Bronchial epithelial cell (primary cell): Measurements from ENCODE around the gene GCM1. TPM values are rescaled to one million over a fixed set of nuclear protein-coding genes. Genes with fewer than 3 reads are reported as not detected.

Experiments used
- DNase-seq: peaks from one replicate; pipeline ENCODE4 v3.0.0-alpha.2; 2010; ENCODE audit warnings: low read depth
- FAIRE-seq: peaks from 2 replicates; lab custom pipeline; 2011; peaks lifted over from hg19 to GRCh38; lab: Jason Lieb, UNC
- H3K27me3 ChIP-seq: 2 replicates; pipeline ENCODE4 v1.5.1; 2011; ENCODE audit warnings: low read length; ENCODE audit not compliant: control insufficient read depth, insufficient read depth
- H3K36me3 ChIP-seq: 2 replicates; pipeline ENCODE4 v1.5.1; 2011; ENCODE audit warnings: low read length; ENCODE audit not compliant: control insufficient read depth, insufficient read depth
- H3K4me3 ChIP-seq: 2 replicates; pipeline ENCODE4 v1.5.1; 2011; ENCODE audit warnings: mild to moderate bottlenecking, low read depth, low read length, control low read depth
- total RNA-seq: library from RNA; depleted of rRNA; stranded (reverse); fragments of >200 nt; gene quantifications from 2 replicates; pipeline ENCODE4 v1.2.1, GENCODE V29; 2014
- TF ChIP-seq, protein P1 (sequence below): IDR thresholded peaks from 2 replicates; pipeline ENCODE4 v1.5.1; 2011; ENCODE audit warnings: mild to moderate bottlenecking, moderate library complexity, low read length, control low read depth, inconsistent platforms; ENCODE audit not compliant: insufficient read depth, severe bottlenecking

The GCM1 gene
- total RNA-seq, 1 donor from 2014 or later = not detected

DNA sequence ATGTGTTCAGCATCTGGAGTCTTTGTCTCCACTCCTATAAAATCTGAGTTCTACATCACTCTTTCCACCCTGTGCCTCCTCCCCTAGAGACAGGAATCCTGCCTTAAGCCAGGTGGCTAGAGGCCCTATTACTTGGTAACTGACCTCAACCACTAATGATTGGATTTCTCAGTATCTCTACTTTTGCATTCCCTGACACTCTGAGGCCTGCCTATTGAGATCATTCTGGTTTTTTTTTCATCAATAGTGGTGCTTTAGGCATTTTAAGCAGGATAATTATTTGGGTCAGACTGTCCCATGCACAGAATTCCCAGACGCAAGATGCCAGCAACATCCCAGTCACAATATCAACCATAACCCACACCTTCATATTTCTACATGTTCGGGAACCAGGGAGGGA is 3.9 kb upstream of the GCM1 start:
- H3K4me3 ChIP-seq = no peak overlapping the region
- DNase-seq = no peak
- FAIRE-seq = no peak
- H3K27me3 ChIP-seq = no peaks in the 10 kb centered on the region
- no peaks in the 10 kb centered on the region for H3K36me3 ChIP-seq
- TF ChIP-seq, protein P1, sequence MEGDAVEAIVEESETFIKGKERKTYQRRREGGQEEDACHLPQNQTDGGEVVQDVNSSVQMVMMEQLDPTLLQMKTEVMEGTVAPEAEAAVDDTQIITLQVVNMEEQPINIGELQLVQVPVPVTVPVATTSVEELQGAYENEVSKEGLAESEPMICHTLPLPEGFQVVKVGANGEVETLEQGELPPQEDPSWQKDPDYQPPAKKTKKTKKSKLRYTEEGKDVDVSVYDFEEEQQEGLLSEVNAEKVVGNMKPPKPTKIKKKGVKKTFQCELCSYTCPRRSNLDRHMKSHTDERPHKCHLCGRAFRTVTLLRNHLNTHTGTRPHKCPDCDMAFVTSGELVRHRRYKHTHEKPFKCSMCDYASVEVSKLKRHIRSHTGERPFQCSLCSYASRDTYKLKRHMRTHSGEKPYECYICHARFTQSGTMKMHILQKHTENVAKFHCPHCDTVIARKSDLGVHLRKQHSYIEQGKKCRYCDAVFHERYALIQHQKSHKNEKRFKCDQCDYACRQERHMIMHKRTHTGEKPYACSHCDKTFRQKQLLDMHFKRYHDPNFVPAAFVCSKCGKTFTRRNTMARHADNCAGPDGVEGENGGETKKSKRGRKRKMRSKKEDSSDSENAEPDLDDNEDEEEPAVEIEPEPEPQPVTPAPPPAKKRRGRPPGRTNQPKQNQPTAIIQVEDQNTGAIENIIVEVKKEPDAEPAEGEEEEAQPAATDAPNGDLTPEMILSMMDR = no peak

DNA sequence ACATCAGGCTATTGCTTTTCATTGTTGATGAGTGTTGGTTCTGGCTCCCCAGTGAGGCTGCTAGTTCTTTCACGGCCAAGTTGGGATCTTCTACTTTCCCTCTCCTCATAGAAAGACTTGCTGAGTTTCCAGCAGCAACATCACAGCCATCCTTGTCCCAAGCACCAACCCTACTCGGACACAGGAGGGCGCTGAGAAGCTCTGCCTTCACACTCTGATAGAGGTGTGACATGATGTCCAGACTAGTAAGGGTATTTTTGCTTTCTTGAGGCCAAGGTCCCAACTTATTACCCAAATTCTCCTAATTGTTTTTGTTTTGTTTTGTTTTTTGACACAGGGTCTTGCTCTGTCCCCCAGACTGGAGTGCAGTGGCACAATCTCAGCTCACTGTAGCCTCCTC is 3.0 kb upstream of the GCM1 start:
- H3K4me3 ChIP-seq = no peak overlapping the region
- no peaks in the 10 kb centered on the region for H3K36me3 ChIP-seq
- FAIRE-seq = no peak
- DNase-seq = no peak
- H3K27me3 ChIP-seq = no peaks in the 10 kb centered on the region
- TF ChIP-seq, protein P1 = peak; percentile 10

DNA sequence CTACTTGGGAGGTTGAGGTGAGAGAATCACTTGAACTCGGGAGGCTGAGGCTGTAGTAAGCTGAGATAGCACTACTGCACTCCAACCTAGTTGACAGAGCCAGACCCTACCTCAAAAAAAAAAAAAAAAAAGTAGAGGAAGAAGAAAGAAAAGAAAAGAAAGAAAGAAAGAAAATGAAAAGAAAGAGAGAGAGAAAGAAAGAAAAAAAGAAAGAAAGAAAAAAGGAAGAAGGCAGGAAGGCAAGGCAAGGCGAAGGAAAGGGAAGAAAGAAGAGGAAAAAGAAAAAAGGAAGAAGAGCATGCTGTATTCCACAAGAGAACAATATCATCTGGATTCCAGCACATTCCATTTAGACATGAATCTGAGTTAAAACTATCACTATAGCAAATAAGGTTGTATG is 3.8 kb downstream of the GCM1 start:
- DNase-seq = no peak
- no peak for FAIRE-seq
- Histone ChIP-seq H3K27me3 (no peaks in the 10 kb centered on the region), H3K4me3 (no peak overlapping the region), H3K36me3 (no peaks in the 10 kb centered on the region)
- TF ChIP-seq, protein P1 = no peak

DNA sequence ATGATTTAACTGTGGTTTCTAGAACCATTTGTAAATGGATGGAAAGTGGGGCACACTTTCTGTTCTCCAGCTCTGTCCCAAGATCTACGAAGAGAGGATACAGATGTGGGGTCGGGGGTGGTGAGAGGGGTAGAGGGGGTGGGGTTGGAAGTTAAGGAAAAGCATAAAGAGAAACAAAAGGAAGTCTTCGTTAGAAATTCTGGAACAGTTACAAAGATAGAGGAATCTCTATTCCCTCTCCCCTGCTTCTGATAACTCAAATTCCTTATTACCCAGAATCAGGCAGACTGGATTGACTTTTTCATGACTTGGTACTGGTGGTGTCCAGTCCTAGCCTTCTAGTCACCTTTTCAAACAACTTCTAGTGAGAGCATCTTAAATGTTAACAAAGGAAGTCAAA is 4.9 kb downstream of the GCM1 start:
- FAIRE-seq (no peak), DNase-seq (no peak)
- H3K36me3 ChIP-seq = no peaks in the 10 kb centered on the region
- H3K27me3 ChIP-seq = no peaks in the 10 kb centered on the region
- no peak overlapping the region for H3K4me3 ChIP-seq
- TF ChIP-seq, protein P1 = no peak

DNA sequence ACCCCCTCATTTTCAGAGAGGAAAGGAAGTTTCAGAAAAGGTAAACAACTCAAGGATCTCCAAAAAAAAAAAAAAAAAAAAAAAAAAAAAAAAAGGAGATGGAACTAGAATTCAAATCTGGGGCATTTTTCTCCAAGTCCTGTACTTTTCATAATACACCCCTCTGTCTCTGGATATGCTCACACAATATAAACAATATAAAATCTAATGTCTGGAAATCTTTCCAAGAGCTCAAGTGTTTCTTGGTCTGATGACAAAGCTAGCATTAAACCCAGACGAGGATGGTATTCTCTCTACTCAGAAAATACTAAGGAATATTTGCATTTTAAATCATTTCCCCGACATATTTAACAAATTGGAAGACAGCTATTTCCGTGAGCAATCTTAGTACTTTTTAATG is 5.8 kb downstream of the GCM1 start:
- Histone ChIP-seq H3K36me3 (no peaks in the 10 kb centered on the region), H3K4me3 (no peak overlapping the region), H3K27me3 (no peaks in the 10 kb centered on the region)
- FAIRE-seq = no peak
- DNase-seq = no peak
- TF ChIP-seq, protein P1 = no peak

DNA sequence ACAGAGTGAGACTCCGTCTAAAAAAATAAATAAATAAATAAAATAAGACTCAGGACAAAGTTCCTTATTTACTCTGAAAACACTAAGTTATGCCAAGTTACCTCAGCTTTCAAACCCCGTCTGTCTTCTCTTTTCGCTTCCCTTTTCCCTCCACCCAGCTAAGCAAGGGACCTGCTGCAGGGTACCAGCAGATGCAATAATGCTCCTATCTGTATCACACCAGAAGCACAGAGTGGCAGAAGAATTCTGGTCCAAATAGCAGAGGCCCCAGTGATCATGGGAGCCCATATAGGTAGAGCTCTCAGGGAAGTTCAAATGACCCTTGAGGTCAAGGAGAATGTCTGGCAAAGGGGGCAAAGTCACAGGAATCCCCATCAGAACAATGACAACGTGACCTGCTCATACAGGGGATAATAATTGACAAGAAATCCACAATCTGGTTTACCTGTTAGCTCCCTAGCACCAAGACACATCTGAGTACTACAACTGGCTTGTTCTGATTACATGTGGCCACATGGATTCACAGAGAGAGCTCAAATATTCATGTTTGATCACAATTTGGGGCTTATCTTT is 8.7 kb downstream of the GCM1 start:
- FAIRE-seq (no peak), DNase-seq (no peak)
- TF ChIP-seq, protein P1 = no peak
- Histone ChIP-seq H3K36me3 (no peaks in the 10 kb centered on the region), H3K4me3 (no peak overlapping the region), H3K27me3 (no peaks in the 10 kb centered on the region)
